ENCODE results near the gene PRKAG1. TPM values are rescaled to one million over a fixed set of nuclear protein-coding genes. Genes with fewer than 3 reads are reported as not detected.
"Not testable (repeated sequence)": the region's sequence is repeated elsewhere in the genome, so short reads cannot be mapped to it uniquely, and the experiment has no call there.

The PRKAG1 gene
- total RNA-seq: 49.2 TPM
- long read RNA-seq, transcript PRKAG1-206 (12 exons, 1,699 nt): major isoform, 21 of 39 reads
- long read RNA-seq, partial matches to known transcripts: 4 of 39 reads
- long read RNA-seq, other reads (novel, unspliced or antisense): 10 of 39 reads

DNA sequence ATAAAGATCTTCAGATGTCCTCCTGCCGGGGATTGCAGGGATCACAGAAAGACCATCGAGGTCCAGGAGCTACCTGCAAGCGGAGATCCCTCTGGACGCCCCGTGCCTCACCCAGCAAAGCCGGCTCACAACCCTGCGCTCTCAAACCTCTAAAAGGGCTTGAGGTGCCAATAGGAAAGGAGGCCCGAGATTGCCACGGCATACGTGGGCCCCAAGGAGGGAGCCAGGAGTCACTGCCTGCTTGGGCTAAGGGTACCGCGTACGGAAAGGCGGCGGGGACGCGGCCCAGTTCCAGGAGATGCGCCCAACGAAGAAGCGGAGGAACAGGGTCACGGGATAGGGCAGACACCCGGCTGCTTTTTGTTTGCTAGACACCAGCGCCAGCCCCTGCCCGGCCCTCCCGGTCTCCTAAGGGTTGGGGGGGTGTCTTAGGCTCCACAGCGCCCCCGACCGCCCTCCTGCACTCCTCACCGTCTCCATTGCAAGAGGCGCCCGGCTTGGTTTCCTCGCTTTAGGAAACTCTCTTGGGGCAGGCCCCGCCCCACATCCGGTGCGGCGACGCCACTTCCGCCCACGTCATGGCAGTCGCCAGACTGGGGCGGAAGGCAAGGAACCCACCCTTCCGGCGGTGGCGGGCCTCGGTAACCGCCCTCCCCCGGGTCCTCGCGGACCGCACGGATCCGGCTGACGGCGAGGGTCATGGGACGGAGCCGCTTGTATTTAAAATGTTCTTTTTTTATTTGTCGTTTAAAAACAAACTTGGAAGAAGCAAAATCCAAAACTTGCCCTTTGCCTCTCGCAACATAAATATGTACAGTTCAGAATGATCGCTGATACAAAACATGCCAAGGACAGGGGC is at the start of gene PRKAG1:
TSS of gene PRKAG1 (minus strand) at position 516 of the 859 bp plus-strand sequence. CDS start at position 480, 36 bp downstream.
- intact Hi-C loops (cut with DNase I): no loop called here
- H3K27ac ChIP-seq: peak within 1 kb of the TSS; percentile 97
- peak; percentile 96 to 98 for ATAC-seq
- peaks cover 17% of the 10 kb centered on the region for H3K4me1 ChIP-seq
- TF ChIP-seq, protein P1, sequence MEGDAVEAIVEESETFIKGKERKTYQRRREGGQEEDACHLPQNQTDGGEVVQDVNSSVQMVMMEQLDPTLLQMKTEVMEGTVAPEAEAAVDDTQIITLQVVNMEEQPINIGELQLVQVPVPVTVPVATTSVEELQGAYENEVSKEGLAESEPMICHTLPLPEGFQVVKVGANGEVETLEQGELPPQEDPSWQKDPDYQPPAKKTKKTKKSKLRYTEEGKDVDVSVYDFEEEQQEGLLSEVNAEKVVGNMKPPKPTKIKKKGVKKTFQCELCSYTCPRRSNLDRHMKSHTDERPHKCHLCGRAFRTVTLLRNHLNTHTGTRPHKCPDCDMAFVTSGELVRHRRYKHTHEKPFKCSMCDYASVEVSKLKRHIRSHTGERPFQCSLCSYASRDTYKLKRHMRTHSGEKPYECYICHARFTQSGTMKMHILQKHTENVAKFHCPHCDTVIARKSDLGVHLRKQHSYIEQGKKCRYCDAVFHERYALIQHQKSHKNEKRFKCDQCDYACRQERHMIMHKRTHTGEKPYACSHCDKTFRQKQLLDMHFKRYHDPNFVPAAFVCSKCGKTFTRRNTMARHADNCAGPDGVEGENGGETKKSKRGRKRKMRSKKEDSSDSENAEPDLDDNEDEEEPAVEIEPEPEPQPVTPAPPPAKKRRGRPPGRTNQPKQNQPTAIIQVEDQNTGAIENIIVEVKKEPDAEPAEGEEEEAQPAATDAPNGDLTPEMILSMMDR (IDR thresholded peaks at IDR 0.05): peak; percentile 56
- H3K27me3 ChIP-seq (ENCODE audit: low read depth): no peaks in the 10 kb centered on the region
- H3K36me3 ChIP-seq: peaks cover 28% of the 10 kb centered on the region
- DNase-seq: peak; percentile 98
- H3K4me3 ChIP-seq: peak within 1 kb of the TSS; percentile 81
- H3K9me3 ChIP-seq: no peaks in the 10 kb centered on the region

DNA sequence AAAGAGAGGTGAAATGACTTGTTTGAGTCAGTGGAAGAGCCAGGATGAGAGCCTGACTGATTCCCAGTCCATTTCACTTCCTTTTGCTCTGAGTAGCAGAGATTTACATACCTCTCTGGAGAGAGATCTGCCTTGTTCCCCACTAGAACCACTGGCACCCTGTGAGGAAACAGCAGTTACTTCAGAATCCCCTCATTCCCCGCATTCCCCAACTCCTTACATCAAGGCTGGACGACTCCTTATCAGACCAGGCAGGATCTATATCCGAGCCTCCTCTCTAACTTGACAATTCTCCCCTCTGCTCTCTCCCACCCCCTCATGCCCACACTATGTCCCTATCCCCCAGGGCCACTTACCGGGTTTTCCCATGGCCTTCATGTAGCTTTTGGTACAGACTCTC is 47.5 kb upstream of the PRKAG1 start:
- Histone ChIP-seq H3K4me3 (no peak overlapping the region), H3K27me3 (ENCODE audit: low read depth) (no peaks in the 10 kb centered on the region), H3K27ac (no peak overlapping the region), H3K36me3 (no peaks in the 10 kb centered on the region), H3K9me3 (no peaks in the 10 kb centered on the region), H3K4me1 (peaks cover 27% of the 10 kb centered on the region)
- TF ChIP-seq, protein P1 (IDR thresholded peaks at IDR 0.05): no peak
- intact Hi-C loops (cut with DNase I): no loop called here
- DNase-seq: no peak
- ATAC-seq: no peak

DNA sequence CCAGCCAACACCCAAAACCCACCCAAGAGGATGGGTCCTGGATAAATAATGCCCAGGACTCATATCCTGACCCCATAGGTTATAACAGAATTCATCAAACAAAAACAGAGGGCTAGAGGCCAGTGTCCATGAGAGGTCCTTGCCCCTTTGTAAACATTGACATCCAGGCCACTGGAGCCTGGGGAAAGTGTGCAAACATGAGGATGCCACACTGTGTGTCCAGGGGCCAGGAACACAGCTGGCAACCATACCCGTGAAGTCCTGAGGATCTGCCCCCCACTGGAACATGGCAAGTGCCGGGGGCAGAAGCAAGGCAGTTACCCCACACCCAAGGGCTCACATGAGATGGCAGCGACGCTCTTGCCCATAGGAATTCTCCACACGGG is 46.2 kb upstream of the PRKAG1 start:
- no peak for ATAC-seq
- no peak overlapping the region for H3K4me3 ChIP-seq
- peaks cover 23% of the 10 kb centered on the region for H3K4me1 ChIP-seq
- TF ChIP-seq, protein P1 (IDR thresholded peaks at IDR 0.05): no peak
- intact Hi-C loops (cut with DNase I): no loop called here
- H3K36me3 ChIP-seq: no peaks in the 10 kb centered on the region
- no peak overlapping the region for H3K27ac ChIP-seq
- H3K9me3 ChIP-seq: no peaks in the 10 kb centered on the region
- H3K27me3 ChIP-seq (ENCODE audit: low read depth): no peaks in the 10 kb centered on the region
- DNase-seq: no peak

DNA sequence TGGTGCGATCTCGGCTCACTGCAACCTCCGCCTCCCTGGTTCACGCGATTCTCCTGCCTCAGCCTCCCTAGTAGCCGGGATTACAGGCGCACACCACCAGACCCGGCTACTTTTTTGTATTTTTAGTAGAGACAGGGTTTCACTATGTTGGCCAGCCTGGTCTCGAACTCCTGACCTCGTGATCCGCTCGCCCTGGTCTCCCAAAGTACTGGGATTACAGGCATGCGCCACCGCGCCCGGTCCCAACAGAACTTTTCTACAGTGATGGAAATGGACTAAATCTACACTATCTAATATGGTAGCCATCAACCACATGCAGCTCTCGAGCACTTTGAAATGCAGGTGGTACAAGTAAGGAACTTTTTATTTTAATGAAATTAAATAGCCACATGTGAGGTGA is 43.3 kb upstream of the PRKAG1 start:
- H3K4me3 ChIP-seq; H3K36me3 ChIP-seq; H3K9me3 ChIP-seq; H3K27me3 ChIP-seq (ENCODE audit: low read depth); intact Hi-C loops (cut with DNase I); DNase-seq; ATAC-seq; H3K27ac ChIP-seq: not testable (repeated sequence)
- H3K4me1 ChIP-seq: peaks cover 36% of the 10 kb centered on the region

DNA sequence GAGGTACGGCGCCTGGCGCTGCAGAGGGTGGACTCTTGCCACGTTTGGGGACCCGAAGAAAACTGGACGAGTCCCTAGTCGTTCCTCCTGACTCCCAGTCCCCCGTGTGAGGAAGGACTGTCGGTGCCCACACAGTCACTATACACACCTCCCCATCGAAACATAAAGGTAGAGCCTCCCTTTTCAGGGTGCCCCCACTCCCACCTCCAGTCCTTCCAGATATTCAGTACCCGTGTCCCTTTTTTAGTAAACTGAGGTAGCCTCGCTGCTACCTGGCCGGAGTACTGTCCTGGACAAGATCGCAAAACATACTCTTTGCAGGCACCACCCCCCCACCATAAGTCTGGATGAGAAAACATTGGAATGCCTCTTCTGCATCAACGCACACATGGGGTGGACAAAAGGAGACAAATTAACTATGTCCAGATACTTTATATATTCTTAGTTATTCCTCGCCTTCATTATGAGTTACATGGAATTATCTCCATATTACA is 42.6 kb upstream of the PRKAG1 start:
- Histone ChIP-seq H3K27me3 (ENCODE audit: low read depth) (no peaks in the 10 kb centered on the region), H3K36me3 (no peaks in the 10 kb centered on the region), H3K9me3 (no peaks in the 10 kb centered on the region), H3K4me1 (peaks cover 43% of the 10 kb centered on the region), H3K27ac (peak overlapping the region; percentile 98), H3K4me3 (peak overlapping the region; percentile 95)
- intact Hi-C loops (cut with DNase I): no loop called here
- DNase-seq (no peak), ATAC-seq (no peak)
- TF ChIP-seq, protein P1 (IDR thresholded peaks at IDR 0.05): no peak
